IMR-90 (cell line): ENCODE data around the gene DUSP14. TPM values are rescaled to one million over a fixed set of nuclear protein-coding genes. Genes with fewer than 3 reads are reported as not detected.

ENCODE experiments used
- ATAC-seq: fragments of 200-7000 bp; cut with Tn5 transposase; 2 replicates; pipeline ENCODE4 v1.9.1; 2020; ENCODE audit warnings: low read depth, mild to moderate bottlenecking, moderate library complexity
- BruUV-seq: library from RNA; stranded (reverse); fragments of 400-500 nt; replicated peaks from 2 replicates; lab custom pipeline; 2021; lab: Mats Ljungman, UMichigan
- CTCF ChIA-PET: fragments of 300-600 bp; formaldehyde crosslinking; extraction: SDS; loops from one replicate; lab custom pipeline; 2021; ENCODE audit warnings: antibody characterized with exemption; lab: Yijun Ruan, JAX
- POLR2A ChIA-PET: fragments of 300-600 bp; sonication (Branson Sonifier 250); formaldehyde crosslinking; loops from one replicate; lab custom pipeline; 2022; ENCODE audit warnings: antibody characterized with exemption; ENCODE audit not compliant: unreplicated experiment; lab: Charles Lee
- DNase-seq: peaks from one replicate; pipeline ENCODE4 v3.0.0; 2013
- H2AFZ ChIP-seq: replicated peaks from 2 replicates; pipeline ENCODE3; 2013; ENCODE audit warnings: low read length, mild to moderate bottlenecking; ENCODE audit not compliant: poor library complexity
- H2AK5ac ChIP-seq: 2 replicates; pipeline ENCODE4 v1.6.1; 2013; ENCODE audit warnings: low read depth, low read length, inconsistent platforms
- H2AK9ac ChIP-seq: replicated peaks from 2 replicates; pipeline ENCODE3; 2013; ENCODE audit warnings: mild to moderate bottlenecking, low read depth, low read length, moderate library complexity; ENCODE audit not compliant: poor library complexity
- H2BK120ac ChIP-seq: 2 replicates; pipeline ENCODE4 v1.6.1; 2013; ENCODE audit warnings: low read depth, low read length, inconsistent platforms
- H2BK15ac ChIP-seq: 3 replicates; pipeline ENCODE4 v1.6.1; 2013; ENCODE audit warnings: low read depth, low read length, inconsistent platforms
- H2BK20ac ChIP-seq: 2 replicates; pipeline ENCODE4 v1.6.1; 2013; ENCODE audit warnings: low read depth, mild to moderate bottlenecking, inconsistent platforms, low read length, moderate library complexity
- H2BK5ac ChIP-seq: 2 replicates; pipeline ENCODE4 v1.6.1; 2013; ENCODE audit warnings: mild to moderate bottlenecking, low read depth, low read length, inconsistent platforms; ENCODE audit not compliant: poor library complexity, severe bottlenecking
- H3K14ac ChIP-seq: replicated peaks from 2 replicates; pipeline ENCODE4 v1.6.1; 2013; ENCODE audit warnings: low read depth, low read length, inconsistent platforms
- H3K18ac ChIP-seq: 2 replicates; pipeline ENCODE4 v1.6.1; 2013; ENCODE audit warnings: low read depth, low read length, control low read depth
- H3K23ac ChIP-seq: 2 replicates; pipeline ENCODE4 v1.6.1; 2013; ENCODE audit warnings: low read depth, low read length, inconsistent platforms
- H3K27ac ChIP-seq: 2 replicates; pipeline ENCODE4 v1.5.1; 2013; ENCODE audit warnings: mild to moderate bottlenecking, control low read depth, low read length; ENCODE audit not compliant: insufficient read depth
- H3K27me3 ChIP-seq: 2 replicates; pipeline ENCODE4 v1.6.1; 2013; ENCODE audit warnings: low read length; ENCODE audit not compliant: control insufficient read depth, insufficient read depth
- H3K36me3 ChIP-seq: 2 replicates; pipeline ENCODE4 v1.6.1; 2013; ENCODE audit warnings: low read length, mixed read lengths; ENCODE audit not compliant: control insufficient read depth, insufficient read depth
- H3K4ac ChIP-seq: 2 replicates; pipeline ENCODE4 v1.6.1; 2013; ENCODE audit warnings: low read depth, low read length, inconsistent platforms
- H3K4me1 ChIP-seq: 2 replicates; pipeline ENCODE4 v1.6.1; 2013; ENCODE audit warnings: low read length, mixed read lengths; ENCODE audit not compliant: control insufficient read depth, insufficient read depth
- H3K4me2 ChIP-seq: 2 replicates; pipeline ENCODE4 v1.6.1; 2013; ENCODE audit warnings: low read depth, mild to moderate bottlenecking, control low read depth, low read length, moderate library complexity
- H3K4me3 ChIP-seq: 2 replicates; pipeline ENCODE4 v1.5.1; 2013; ENCODE audit warnings: low read depth, mild to moderate bottlenecking, control low read depth, low read length, moderate library complexity; ENCODE audit not compliant: insufficient read depth
- H3K56ac ChIP-seq: 2 replicates; pipeline ENCODE4 v1.6.1; 2013; ENCODE audit warnings: low read length, inconsistent platforms; ENCODE audit not compliant: insufficient read depth; ENCODE audit errors: extremely low read depth
- H3K79me1 ChIP-seq, 2 experiments: 2 replicates each; pipeline ENCODE4 v1.6.1; 2013; ENCODE audit warnings: low read length in 2 of 2, inconsistent platforms in 1 of 2, low read depth in 1 of 2
- H3K9ac ChIP-seq: 2 replicates; pipeline ENCODE4 v1.6.1; 2013; ENCODE audit warnings: low read depth, low read length, control low read depth
- H3K9me1 ChIP-seq: 2 replicates; pipeline ENCODE4 v1.6.1; 2013; ENCODE audit warnings: low read length, inconsistent platforms; ENCODE audit not compliant: insufficient read depth
- H3K9me3 ChIP-seq: 2 replicates; pipeline ENCODE4 v1.6.1; 2013; ENCODE audit warnings: low read length; ENCODE audit not compliant: control insufficient read depth, insufficient read depth
- H4K20me1 ChIP-seq: 2 replicates; pipeline ENCODE4 v1.6.1; 2013; ENCODE audit warnings: low read length, inconsistent platforms; ENCODE audit not compliant: insufficient read depth
- H4K5ac ChIP-seq: 2 replicates; pipeline ENCODE4 v1.6.1; 2013; ENCODE audit warnings: mild to moderate bottlenecking, low read depth, low read length, control low read depth
- H4K8ac ChIP-seq, 2 experiments: 2 replicates each; pipeline ENCODE4 v1.6.1; 2013; ENCODE audit warnings: low read depth in 2 of 2, low read length in 2 of 2, control low read depth in 1 of 2, inconsistent platforms in 1 of 2
- H4K91ac ChIP-seq: 2 replicates; pipeline ENCODE4 v1.6.1; 2013; ENCODE audit warnings: low read depth, low read length, inconsistent platforms; ENCODE audit not compliant: insufficient read depth
- CEBPB ChIP-seq: IDR thresholded peaks from 2 replicates; pipeline ENCODE4 v1.6.1; 2012; ENCODE audit warnings: low read depth, low read length, improper control_type of control experiment
- CHD1 ChIP-seq: IDR thresholded peaks from 2 replicates; pipeline ENCODE4 v1.6.1; 2012; ENCODE audit warnings: low read depth, low read length, improper control_type of control experiment
- FOS ChIP-seq: fragments of 150-350 bp; IDR thresholded peaks from 2 replicates; pipeline ENCODE4 v1.6.1; 2016; ENCODE audit warnings: low read depth, low read length
- MAZ ChIP-seq: IDR thresholded peaks from 2 replicates; pipeline ENCODE4 v1.6.1; 2012; ENCODE audit warnings: low read depth, mild to moderate bottlenecking, low read length, improper control_type of control experiment, moderate library complexity, borderline replicate concordance
- MXI1 ChIP-seq: IDR thresholded peaks from 2 replicates; pipeline ENCODE4 v1.6.1; 2012; ENCODE audit warnings: low read depth, mild to moderate bottlenecking, low read length, moderate library complexity, borderline replicate concordance
- POLR2A ChIP-seq: IDR thresholded peaks from 2 replicates; pipeline ENCODE4 v1.6.1; 2012; ENCODE audit warnings: mild to moderate bottlenecking, low read depth, low read length
- RAD21 ChIP-seq: IDR thresholded peaks from 2 replicates; pipeline ENCODE4 v1.6.1; 2012; ENCODE audit warnings: low read length, improper control_type of control experiment
- SMC3 ChIP-seq: fragments of 150-350 bp; IDR thresholded peaks from 2 replicates; pipeline ENCODE4 v1.6.1; 2016; ENCODE audit warnings: low read depth, mild to moderate bottlenecking, antibody characterized with exemption, low read length, moderate library complexity
- WGBS, 2 experiments: methylation state at CpG; one replicate each; pipeline versions ENCODE4 v1.1.5 to v1.1.7; 2013; ENCODE audit warnings: missing lambda C conversion rate in 2 of 2; ENCODE audit not compliant: insufficient read length in 1 of 2; ENCODE audit errors: extremely low coverage in 2 of 2; 5-methylcytosine and 5-hydroxymethylcytosine counted together
- dilution Hi-C: fragments of 300-500 bp; cut with HindIII; formaldehyde crosslinking; loops from one replicate; pipeline ENCODE4 v1.14.3; 2018; ENCODE audit warnings: low sequenced_read_pairs; ENCODE audit not compliant: unreplicated experiment
- in situ Hi-C: fragments of 300-500 bp; cut with MboI; formaldehyde crosslinking; loops from 3 replicates; pipeline ENCODE4 v1.14.3; 2019; ENCODE audit warnings: low sequenced_read_pairs, inconsistent platforms, mixed read lengths
- intact Hi-C: fragments of 100-400 bp; cut with micrococcal nuclease; formaldehyde crosslinking; loops from 2 replicates; pipeline ENCODE4 v1.10.0; 2022
- polyA plus RNA-seq, 3 experiments: library from polyadenylated mRNA; depleted of rRNA; stranded (reverse); fragments of >200 nt; gene quantifications; 2 replicates each; pipeline ENCODE4 v1.2.3, GENCODE V29; 2012; ENCODE audit warnings: low replicate concordance in 1 of 3
- total RNA-seq: library from RNA; depleted of rRNA; stranded (reverse); fragments of >200 nt; gene quantifications from 2 replicates; pipeline ENCODE4 v1.2.3, GENCODE V29; 2012
- TF ChIP-seq, protein P1 (sequence below): conservative IDR thresholded peaks from 2 replicates; pipeline ENCODE4 v1.5.1; 2012; ENCODE audit warnings: mild to moderate bottlenecking, low read depth, low read length, improper control_type of control experiment
- TF ChIP-seq, protein P2 (sequence below): fragments of 150-350 bp; IDR thresholded peaks from 2 replicates; pipeline ENCODE4 v1.6.1; 2017; ENCODE audit warnings: mild to moderate bottlenecking, antibody characterized with exemption, low read length, low read depth

Gene DUSP14
- total and polyA plus RNA-seq, 2 of the 4 experiments (the other 2 are of a cell fraction), result 97.5 to 127 TPM

DNA sequence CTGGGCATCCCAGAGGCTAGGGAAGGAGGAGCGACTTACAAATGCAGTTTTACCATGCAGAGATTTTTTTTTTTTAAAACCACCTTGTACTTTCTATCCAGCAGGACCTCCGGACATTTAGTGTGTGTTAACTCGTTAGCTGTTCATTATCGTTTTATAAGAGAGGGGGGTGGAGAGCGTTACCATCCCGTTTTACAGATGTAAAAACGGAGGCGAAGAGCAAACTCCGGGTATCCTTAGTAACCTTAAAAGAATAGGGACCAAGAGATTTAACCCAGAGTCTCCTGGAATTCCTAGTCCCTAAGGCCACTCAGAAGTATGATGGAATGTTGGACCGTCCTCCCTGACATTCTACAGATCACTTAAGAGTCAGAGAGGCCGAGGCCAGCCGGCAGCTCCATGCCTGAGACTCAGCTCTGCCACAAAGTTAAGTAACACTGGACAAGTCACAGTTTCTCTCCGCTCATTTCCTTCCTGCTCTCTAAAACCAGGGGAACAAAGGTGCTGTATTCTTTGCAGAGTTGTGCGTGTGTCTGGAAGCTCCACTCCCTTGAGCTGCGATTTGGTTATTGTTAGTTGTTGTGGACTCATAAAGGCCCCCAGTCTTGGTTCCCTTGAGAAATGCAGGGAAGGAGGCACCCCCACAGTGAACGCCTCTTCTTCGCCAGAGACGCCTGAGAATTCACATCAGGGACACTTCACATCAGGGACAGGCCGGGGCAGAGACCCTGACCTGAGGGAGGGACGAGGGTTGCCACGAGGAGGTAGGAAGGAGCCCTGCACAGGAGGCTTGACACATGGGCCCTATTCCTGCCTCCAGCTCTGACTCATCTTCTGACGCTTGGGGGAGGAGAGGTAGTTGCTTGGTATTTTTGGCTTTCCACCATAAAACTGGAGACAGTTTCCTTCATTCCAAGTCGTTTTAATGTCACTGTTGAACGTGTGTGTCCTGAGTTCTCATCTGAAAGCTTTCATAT, 1.2 kb downstream of the DUSP14 start:
- Histone ChIP-seq H3K79me1 (peaks cover 0 to 50% of the 10 kb centered on the region in 2 experiments; a peak in 2 of 4 replicates), H4K91ac (peak overlapping the region; percentile 95), H3K4me3 (peak overlapping the region; percentile 95), H2BK5ac (peak overlapping the region; percentile 85), H3K27ac (peak overlapping the region; percentile 86), H2AFZ (peak overlapping the region; percentile 46), H3K14ac (peak overlapping the region; percentile 97), H2BK20ac (peak overlapping the region; percentile 49; the same call in 1 of the 2 replicates), H4K8ac (peak overlapping the region; percentile 51 to 55; a peak in 3 of 4 replicates), H3K27me3 (no peaks in the 10 kb centered on the region), H3K4ac (peak overlapping the region; percentile 87), H3K36me3 (no peaks in the 10 kb centered on the region; the same call in 1 of the 2 replicates), H3K23ac (peak overlapping the region; percentile 95), H3K9me1 (peaks cover 12% of the 10 kb centered on the region), H2BK120ac (peak overlapping the region; percentile 94), H3K4me2 (peak overlapping the region; percentile 84), H3K4me1 (peaks cover 17% of the 10 kb centered on the region), H3K56ac (peak overlapping the region; percentile 92), H2AK5ac (peak overlapping the region; percentile 92), H2AK9ac (peak overlapping the region; percentile 88), H2BK15ac (peak overlapping the region; percentile 79; the same call in 2 of the 3 replicates), H3K9me3 (no peaks in the 10 kb centered on the region), H3K18ac (peak overlapping the region; percentile 38), H4K5ac (peak overlapping the region; percentile 11; the same call in 1 of the 2 replicates), H3K9ac (peak overlapping the region; percentile 68), H4K20me1 (peaks cover 49% of the 10 kb centered on the region)
- ChIA-PET POLR2A (no interaction called here), CTCF (interaction anchor here (0.6 kb wide), 1 partner anchor 14 kb away, joined by 3 read pairs; no protein-coding TSS in a partner anchor)
- DNase-seq (peak; percentile 93), ATAC-seq (peak; percentile 31)
- BruUV-seq, result no TSS peak
- WGBS, 2 experiments, result 17% methylated on average over 7 of the region's 24 CpGs; no CpG with 5 or more reads in 1 of the 2 experiments
- TF ChIP-seq FOS (peak; percentile 85), POLR2A (peak; percentile 92), SMC3 (no peak), MXI1 (peak; percentile 98), RAD21 (peak; percentile 18), CHD1 (peak; percentile 68), MAZ (no peak), CEBPB (no peak)
- TF ChIP-seq, protein P1, sequence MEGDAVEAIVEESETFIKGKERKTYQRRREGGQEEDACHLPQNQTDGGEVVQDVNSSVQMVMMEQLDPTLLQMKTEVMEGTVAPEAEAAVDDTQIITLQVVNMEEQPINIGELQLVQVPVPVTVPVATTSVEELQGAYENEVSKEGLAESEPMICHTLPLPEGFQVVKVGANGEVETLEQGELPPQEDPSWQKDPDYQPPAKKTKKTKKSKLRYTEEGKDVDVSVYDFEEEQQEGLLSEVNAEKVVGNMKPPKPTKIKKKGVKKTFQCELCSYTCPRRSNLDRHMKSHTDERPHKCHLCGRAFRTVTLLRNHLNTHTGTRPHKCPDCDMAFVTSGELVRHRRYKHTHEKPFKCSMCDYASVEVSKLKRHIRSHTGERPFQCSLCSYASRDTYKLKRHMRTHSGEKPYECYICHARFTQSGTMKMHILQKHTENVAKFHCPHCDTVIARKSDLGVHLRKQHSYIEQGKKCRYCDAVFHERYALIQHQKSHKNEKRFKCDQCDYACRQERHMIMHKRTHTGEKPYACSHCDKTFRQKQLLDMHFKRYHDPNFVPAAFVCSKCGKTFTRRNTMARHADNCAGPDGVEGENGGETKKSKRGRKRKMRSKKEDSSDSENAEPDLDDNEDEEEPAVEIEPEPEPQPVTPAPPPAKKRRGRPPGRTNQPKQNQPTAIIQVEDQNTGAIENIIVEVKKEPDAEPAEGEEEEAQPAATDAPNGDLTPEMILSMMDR, result 0 out of 2 replicates have a peak, but pooled peaks have one; percentile 0
- TF ChIP-seq, protein P2, sequence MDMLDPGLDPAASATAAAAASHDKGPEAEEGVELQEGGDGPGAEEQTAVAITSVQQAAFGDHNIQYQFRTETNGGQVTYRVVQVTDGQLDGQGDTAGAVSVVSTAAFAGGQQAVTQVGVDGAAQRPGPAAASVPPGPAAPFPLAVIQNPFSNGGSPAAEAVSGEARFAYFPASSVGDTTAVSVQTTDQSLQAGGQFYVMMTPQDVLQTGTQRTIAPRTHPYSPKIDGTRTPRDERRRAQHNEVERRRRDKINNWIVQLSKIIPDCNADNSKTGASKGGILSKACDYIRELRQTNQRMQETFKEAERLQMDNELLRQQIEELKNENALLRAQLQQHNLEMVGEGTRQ, result 0 out of 2 replicates have a peak, but pooled peaks have one; percentile 47
- intact Hi-C loops, result loop anchor here (2.0 to 5.0 kb wide), 3 partner anchors 44 to 889 kb away; partner anchors contain the start of genes ACACA, MRM1 and TADA2A
- dilution Hi-C loops, result no loop called here
- in situ Hi-C loops, result no loop called here
